Skeletal muscle tissue (tissue), 4 donors: ENCODE data around the gene PRKG1. TPM values are rescaled to one million over a fixed set of nuclear protein-coding genes. Genes with fewer than 3 reads are reported as not detected.
"Not testable (repeated sequence)": the region's sequence is repeated elsewhere in the genome, so short reads cannot be mapped to it uniquely, and the experiment has no call there.

ENCODE experiments used
- H3K27ac ChIP-seq: one replicate; pipeline ENCODE4 v1.7.0; 2013; ENCODE audit warnings: mild to moderate bottlenecking, low read depth, low read length, inconsistent platforms
- H3K27me3 ChIP-seq, 3 donors: one replicate each; pipeline ENCODE4 v1.7.0; 2013; ENCODE audit warnings: low read length in 3 of 3; ENCODE audit not compliant: control insufficient read depth in 3 of 3, insufficient read depth in 3 of 3
- H3K36me3 ChIP-seq, 3 donors: one replicate each; pipeline ENCODE4 v1.7.0; 2013; ENCODE audit warnings: low read length in 3 of 3; ENCODE audit not compliant: control insufficient read depth in 3 of 3, insufficient read depth in 3 of 3
- H3K4me1 ChIP-seq, 3 donors: one replicate each; pipeline ENCODE4 v1.7.0; 2013; ENCODE audit warnings: low read length in 3 of 3, mild to moderate bottlenecking in 3 of 3; ENCODE audit not compliant: control insufficient read depth in 3 of 3, insufficient read depth in 3 of 3
- H3K4me3 ChIP-seq, 3 donors: one replicate each; pipeline ENCODE4 v1.7.0; 2013; ENCODE audit warnings: low read length in 3 of 3
- H3K9ac ChIP-seq, 3 donors: one replicate each; pipeline ENCODE4 v1.7.0; 2013; ENCODE audit warnings: low read length in 3 of 3, mild to moderate bottlenecking in 3 of 3, moderate library complexity in 2 of 3, low read depth in 1 of 3
- H3K9me3 ChIP-seq, 3 donors: one replicate each; pipeline ENCODE4 v1.7.0; 2013; ENCODE audit warnings: low read length in 3 of 3; ENCODE audit not compliant: control insufficient read depth in 3 of 3
- total RNA-seq: library from RNA; depleted of rRNA; stranded (reverse); fragments of >200 nt; gene quantifications from one replicate; pipeline ENCODE4 v1.2.3, GENCODE V29; 2014
- donor health status: Osteomylitis.

PRKG1 gene
- total RNA-seq, 1 donor from 2014 or later, result 44.9 TPM

- Histone ChIP-seq H3K27me3 (no peaks in the 10 kb centered on the region), H3K27ac (no peak overlapping the region)
Observed at GRCh38 chr10:51318399-51319172, 244.3 kb downstream of the PRKG1 start.

GRCh38 chr10:51319173-51319435 lies 244.8 kb downstream of the PRKG1 start:
- no peak overlapping the region for H3K4me3 ChIP-seq
- H3K27ac ChIP-seq, result no peak overlapping the region
- H3K27me3 ChIP-seq, result no peaks in the 10 kb centered on the region
- H3K36me3 ChIP-seq, result no peaks in the 10 kb centered on the region
- H3K4me1 ChIP-seq, result no peaks in the 10 kb centered on the region
- H3K9me3 ChIP-seq, result no peaks in the 10 kb centered on the region
- H3K9ac ChIP-seq, result no peak overlapping the region

More at GRCh38 chr10:51318399-51319172, 244.3 kb downstream of the PRKG1 start:
- Histone ChIP-seq H3K4me3 (no peak overlapping the region), H3K9ac (no peak overlapping the region), H3K9me3 (no peaks in the 10 kb centered on the region), H3K36me3 (no peaks in the 10 kb centered on the region), H3K4me1 (no peaks in the 10 kb centered on the region)

- Histone ChIP-seq H3K9me3 (no peaks in the 10 kb centered on the region), H3K4me1 (no peaks in the 10 kb centered on the region), H3K27ac (no peak overlapping the region), H3K4me3 (no peak overlapping the region), H3K27me3 (no peaks in the 10 kb centered on the region), H3K36me3 (no peaks in the 10 kb centered on the region), H3K9ac (no peak overlapping the region)
Observed at GRCh38 chr10:51321300-51321699, 247.0 kb downstream of the PRKG1 start.

- H3K4me3 ChIP-seq, result no peak overlapping the region
- no peak overlapping the region for H3K9ac ChIP-seq
- no peaks in the 10 kb centered on the region for H3K27me3 ChIP-seq
- no peak overlapping the region for H3K27ac ChIP-seq
- H3K36me3 ChIP-seq, result no peaks in the 10 kb centered on the region
- H3K4me1 ChIP-seq, result no peaks in the 10 kb centered on the region
- H3K9me3 ChIP-seq, result no peaks in the 10 kb centered on the region
Observed at GRCh38 chr10:51321980-51322379, 247.7 kb downstream of the PRKG1 start.

- Histone ChIP-seq H3K4me1 (no peaks in the 10 kb centered on the region), H3K36me3 (no peaks in the 10 kb centered on the region), H3K4me3 (no peak overlapping the region), H3K9me3 (no peaks in the 10 kb centered on the region), H3K9ac (no peak overlapping the region), H3K27me3 (no peaks in the 10 kb centered on the region), H3K27ac (no peak overlapping the region)
Observed at GRCh38 chr10:51325649-51326048, 251.4 kb downstream of the PRKG1 start.

GRCh38 chr10:51326174-51326573 lies 251.9 kb downstream of the PRKG1 start:
- no peaks in the 10 kb centered on the region for H3K27me3 ChIP-seq
- H3K9ac ChIP-seq, result no peak overlapping the region
- no peak overlapping the region for H3K4me3 ChIP-seq
- no peak overlapping the region for H3K27ac ChIP-seq
- no peaks in the 10 kb centered on the region for H3K4me1 ChIP-seq
- H3K36me3 ChIP-seq, result no peaks in the 10 kb centered on the region
- H3K9me3 ChIP-seq, result no peaks in the 10 kb centered on the region

- H3K36me3 ChIP-seq, result no peaks in the 10 kb centered on the region
- no peaks in the 10 kb centered on the region for H3K4me1 ChIP-seq
- H3K9me3 ChIP-seq, result no peaks in the 10 kb centered on the region
- H3K27me3 ChIP-seq, result no peaks in the 10 kb centered on the region
- no peak overlapping the region for H3K9ac ChIP-seq
- H3K4me3 ChIP-seq, result no peak overlapping the region
- H3K27ac ChIP-seq, result no peak overlapping the region
Observed at GRCh38 chr10:51327432-51327831, 253.1 kb downstream of the PRKG1 start.

- no peak overlapping the region for H3K27ac ChIP-seq
- no peak overlapping the region for H3K4me3 ChIP-seq
- no peak overlapping the region for H3K9ac ChIP-seq
- no peaks in the 10 kb centered on the region for H3K36me3 ChIP-seq
- H3K9me3 ChIP-seq, result no peaks in the 10 kb centered on the region
- H3K4me1 ChIP-seq, result no peaks in the 10 kb centered on the region
- H3K27me3 ChIP-seq, result no peaks in the 10 kb centered on the region
Observed at GRCh38 chr10:51340366-51340765, 266.1 kb downstream of the PRKG1 start.

- no peak overlapping the region for H3K27ac ChIP-seq
- no peaks in the 10 kb centered on the region for H3K36me3 ChIP-seq
- no peaks in the 10 kb centered on the region for H3K27me3 ChIP-seq
- H3K9me3 ChIP-seq, result no peaks in the 10 kb centered on the region
- H3K4me1 ChIP-seq, result no peaks in the 10 kb centered on the region
- no peak overlapping the region for H3K4me3 ChIP-seq
- H3K9ac ChIP-seq, result no peak overlapping the region
Observed at GRCh38 chr10:51340845-51341610, 266.7 kb downstream of the PRKG1 start.

GRCh38 chr10:51341745-51342144 lies 267.5 kb downstream of the PRKG1 start:
- not testable (repeated sequence) for H3K27ac ChIP-seq, H3K36me3 ChIP-seq, H3K27me3 ChIP-seq, H3K4me1 ChIP-seq, H3K9me3 ChIP-seq, H3K9ac ChIP-seq, H3K4me3 ChIP-seq
